HG02973 (cell line): ENCODE measurements around the gene OST4.
A peak's percentile ranks its signal among the peaks of the same experiment; 100 is the strongest.

ENCODE experiments used
- ATAC-seq: cut with Tn5 transposase; IDR thresholded peaks from one replicate; pipeline ENCODE4 v1.9.1; 2021; ENCODE audit warnings: moderate library complexity; ENCODE audit not compliant: unreplicated experiment

OST4 gene

GRCh38 chr2:27093430-27094352 lies 22.2 kb upstream of the OST4 start:
- ATAC-seq, result no peak

- ATAC-seq, result no peak
Measured at GRCh38 chr2:27092696-27093429, 21.4 kb upstream of the OST4 start.

GRCh38 chr2:27091746-27092695 lies 20.6 kb upstream of the OST4 start:
- no peak for ATAC-seq

- ATAC-seq, result no peak
Measured at GRCh38 chr2:27089111-27089954, 17.9 kb upstream of the OST4 start.

GRCh38 chr2:27088634-27089033 lies 17.2 kb upstream of the OST4 start:
- no peak for ATAC-seq

GRCh38 chr2:27087823-27088410 lies 16.5 kb upstream of the OST4 start:
- ATAC-seq, result no peak

- ATAC-seq, result peak; percentile 10
Measured at GRCh38 chr2:27086724-27087593, 15.5 kb upstream of the OST4 start, which contains the start of gene KHK. TSS of gene KHK (plus strand) at chr2:27086772. CDS start at chr2:27087260, 488 bp downstream.

- peak; percentile 75 for ATAC-seq
Measured at GRCh38 chr2:27086090-27086723, 14.8 kb upstream of the OST4 start.

- no peak for ATAC-seq
Measured at GRCh38 chr2:27085673-27086089, 14.2 kb upstream of the OST4 start.

- ATAC-seq, result no peak
Measured at GRCh38 chr2:27085062-27085672, 13.7 kb upstream of the OST4 start.

- no peak for ATAC-seq
Measured at GRCh38 chr2:27084297-27085061, 13.0 kb upstream of the OST4 start.

GRCh38 chr2:27083410-27084296 lies 12.2 kb upstream of the OST4 start:
- no peak for ATAC-seq

- ATAC-seq, result no peak
Measured at GRCh38 chr2:27082773-27083409, 11.4 kb upstream of the OST4 start.

GRCh38 chr2:27081984-27082772 lies 10.7 kb upstream of the OST4 start:
- ATAC-seq, result no peak

- ATAC-seq, result no peak
Measured at GRCh38 chr2:27080603-27080936, 9.1 kb upstream of the OST4 start.
